HAP-1 (cell line): Measurements from ENCODE around the gene SLC8A2.
A peak's percentile ranks its signal among the peaks of the same experiment; 100 is the strongest.
"Not testable (repeated sequence)": the region's sequence is repeated elsewhere in the genome, so short reads cannot be mapped to it uniquely, and the experiment has no call there.

Experiments
- DNase-seq, 2 experiments: peaks; one replicate each; pipeline ENCODE4 v3.0.0-alpha.2; 2016 to 2020; ENCODE audit warnings: low spot score in 2 of 2
- H3K27me3 ChIP-seq: fragments of 250-450 bp; sonication (Bioruptor Pico); 2 replicates; pipeline ENCODE4 v1.5.1; 2020; ENCODE audit warnings: low read depth, mild to moderate bottlenecking, moderate library complexity
- H3K36me3 ChIP-seq: fragments of 250-450 bp; sonication (Bioruptor Pico); replicated peaks from 2 replicates; pipeline ENCODE4 v1.5.1; 2020; ENCODE audit warnings: mild to moderate bottlenecking
- H3K4me1 ChIP-seq: fragments of 250-450 bp; sonication (Bioruptor Pico); 2 replicates; pipeline ENCODE4 v1.5.1; 2020; ENCODE audit warnings: mild to moderate bottlenecking
- H3K4me3 ChIP-seq: fragments of 250-450 bp; sonication (Bioruptor Pico); 2 replicates; pipeline ENCODE4 v1.5.1; 2020; ENCODE audit warnings: mild to moderate bottlenecking, moderate library complexity
- H3K9me3 ChIP-seq: fragments of 250-450 bp; sonication (Bioruptor Pico); 2 replicates; pipeline ENCODE4 v1.5.1; 2020; ENCODE audit warnings: mild to moderate bottlenecking, moderate library complexity
- in situ Hi-C: fragments of 300-500 bp; cut with MboI; formaldehyde crosslinking; loops from 3 replicates; pipeline ENCODE4 v1.14.3; 2020; ENCODE audit warnings: low sequenced_read_pairs, inconsistent platforms, mixed read lengths

Gene SLC8A2

GRCh38 chr19:47419030-47419783 is 52.5 kb downstream of the SLC8A2 start, which contains the start of gene MEIS3:
Gene MEIS3 (minus strand): TSS chr19:47419527. CDS start chr19:47419081, 446 bp downstream.
- Histone ChIP-seq H3K27me3 (peaks cover 46% of the 10 kb centered on the region), H3K9me3 (no peaks in the 10 kb centered on the region), H3K4me3 (peak within 1 kb of the TSS; percentile 51), H3K36me3 (no peaks in the 10 kb centered on the region; the same call in 1 of the 2 replicates), H3K4me1 (peaks cover 7% of the 10 kb centered on the region)
- in situ Hi-C loops: no loop called here
- no peak for DNase-seq

GRCh38 chr19:47418692-47419029 is 53.0 kb downstream of the SLC8A2 start:
- Histone ChIP-seq H3K36me3 (no peaks in the 10 kb centered on the region; the same call in 1 of the 2 replicates), H3K9me3 (no peaks in the 10 kb centered on the region), H3K4me3 (peak overlapping the region; percentile 51), H3K27me3 (peaks cover 42% of the 10 kb centered on the region), H3K4me1 (peaks cover 7% of the 10 kb centered on the region)
- in situ Hi-C loops: no loop called here
- peak in 1 of 2 experiments; percentile 44 for DNase-seq

GRCh38 chr19:47417746-47418691 is 53.7 kb downstream of the SLC8A2 start:
- peak overlapping the region; percentile 51 for H3K4me3 ChIP-seq
- in situ Hi-C loops: no loop called here
- no peak for DNase-seq
- H3K36me3 ChIP-seq: no peaks in the 10 kb centered on the region; the same call in 1 of the 2 replicates
- H3K9me3 ChIP-seq: no peaks in the 10 kb centered on the region
- H3K27me3 ChIP-seq: peaks cover 35% of the 10 kb centered on the region
- H3K4me1 ChIP-seq: peaks cover 7% of the 10 kb centered on the region

GRCh38 chr19:47417107-47417745 is 54.5 kb downstream of the SLC8A2 start:
- DNase-seq: no peak
- Histone ChIP-seq H3K36me3 (no peaks in the 10 kb centered on the region; the same call in 1 of the 2 replicates), H3K4me3 (peak overlapping the region; percentile 51; the same call in 1 of the 2 replicates), H3K9me3 (no peaks in the 10 kb centered on the region), H3K4me1 (peaks cover 4% of the 10 kb centered on the region), H3K27me3 (peaks cover 27% of the 10 kb centered on the region)
- in situ Hi-C loops: no loop called here

GRCh38 chr19:47416643-47416985 is 55.1 kb downstream of the SLC8A2 start:
- H3K9me3 ChIP-seq: no peaks in the 10 kb centered on the region
- H3K4me1 ChIP-seq: peaks cover 4% of the 10 kb centered on the region
- H3K27me3 ChIP-seq: peaks cover 21% of the 10 kb centered on the region
- in situ Hi-C loops: no loop called here
- DNase-seq: no peak
- no peaks in the 10 kb centered on the region; the same call in 1 of the 2 replicates for H3K36me3 ChIP-seq
- H3K4me3 ChIP-seq: no peak overlapping the region

- H3K4me1 ChIP-seq: peaks cover 4% of the 10 kb centered on the region
- in situ Hi-C loops: no loop called here
- H3K4me3 ChIP-seq: no peak overlapping the region
- H3K36me3 ChIP-seq: no peaks in the 10 kb centered on the region; the same call in 1 of the 2 replicates
- H3K9me3 ChIP-seq: no peaks in the 10 kb centered on the region
- DNase-seq: no peak
- H3K27me3 ChIP-seq: peaks cover 16% of the 10 kb centered on the region
Measured at GRCh38 chr19:47415953-47416642, 55.6 kb downstream of the SLC8A2 start.

GRCh38 chr19:47414469-47414868 is 57.2 kb downstream of the SLC8A2 start:
- DNase-seq: peak in 1 of 2 experiments; percentile 40
- in situ Hi-C loops: no loop called here
- no peaks in the 10 kb centered on the region for H3K9me3 ChIP-seq
- no peaks in the 10 kb centered on the region; the same call in 1 of the 2 replicates for H3K36me3 ChIP-seq
- peaks cover 4% of the 10 kb centered on the region for H3K4me1 ChIP-seq
- no peaks in the 10 kb centered on the region; the same call in 1 of the 2 replicates for H3K27me3 ChIP-seq
- H3K4me3 ChIP-seq: no peak overlapping the region

- DNase-seq: no peak
- Histone ChIP-seq H3K36me3 (no peaks in the 10 kb centered on the region; the same call in 1 of the 2 replicates), H3K27me3 (no peaks in the 10 kb centered on the region), H3K9me3 (no peaks in the 10 kb centered on the region), H3K4me3 (no peak overlapping the region), H3K4me1 (peaks cover 4% of the 10 kb centered on the region)
- in situ Hi-C loops: no loop called here
Measured at GRCh38 chr19:47413941-47414340, 57.8 kb downstream of the SLC8A2 start.

- in situ Hi-C loops, DNase-seq, H3K36me3 ChIP-seq, H3K4me1 ChIP-seq, H3K4me3 ChIP-seq, H3K9me3 ChIP-seq, H3K27me3 ChIP-seq: not testable (repeated sequence)
Measured at GRCh38 chr19:47411696-47412095, 60.0 kb downstream of the SLC8A2 start.

GRCh38 chr19:47411101-47411500 is 60.6 kb downstream of the SLC8A2 start:
- no peaks in the 10 kb centered on the region; the same call in 1 of the 2 replicates for H3K36me3 ChIP-seq
- in situ Hi-C loops: no loop called here
- no peaks in the 10 kb centered on the region for H3K27me3 ChIP-seq
- H3K4me1 ChIP-seq: no peaks in the 10 kb centered on the region
- DNase-seq: no peak
- H3K4me3 ChIP-seq: no peak overlapping the region
- no peaks in the 10 kb centered on the region for H3K9me3 ChIP-seq

- no peak overlapping the region for H3K4me3 ChIP-seq
- no peak for DNase-seq
- no peaks in the 10 kb centered on the region for H3K9me3 ChIP-seq
- in situ Hi-C loops: no loop called here
- H3K27me3 ChIP-seq: no peaks in the 10 kb centered on the region
- H3K4me1 ChIP-seq: no peaks in the 10 kb centered on the region
- H3K36me3 ChIP-seq: no peaks in the 10 kb centered on the region
Measured at GRCh38 chr19:47408156-47408938, 63.3 kb downstream of the SLC8A2 start.

- no peaks in the 10 kb centered on the region for H3K9me3 ChIP-seq
- H3K4me3 ChIP-seq: no peak overlapping the region
Measured at GRCh38 chr19:47407417-47407774, 64.3 kb downstream of the SLC8A2 start.

More at GRCh38 chr19:47407417-47407774, 64.3 kb downstream of the SLC8A2 start:
- Histone ChIP-seq H3K27me3 (no peaks in the 10 kb centered on the region), H3K4me1 (no peaks in the 10 kb centered on the region), H3K36me3 (no peaks in the 10 kb centered on the region)
- DNase-seq: no peak
- in situ Hi-C loops: no loop called here
